OCI-LY1 (cell line): ENCODE data around the gene C20orf204.

Experiments used
- EZH2 ChIP-seq: fragments of 200-600 bp; sonication (generic), shearing (Covaris generic); IDR thresholded peaks from 2 replicates; pipeline ENCODE4 v1.8.0; 2017; ENCODE audit warnings: borderline replicate concordance, mixed run types, mild to moderate bottlenecking, antibody characterized with exemption, low read length, moderate library complexity, mixed read lengths
- TF ChIP-seq, protein P1 (sequence below): fragments of 200-600 bp; sonication (generic), shearing (Covaris generic); IDR thresholded peaks from 2 replicates; pipeline ENCODE4 v1.5.1; 2017; ENCODE audit warnings: mild to moderate bottlenecking, antibody characterized with exemption, low read length, moderate library complexity, mixed read lengths

DNA sequence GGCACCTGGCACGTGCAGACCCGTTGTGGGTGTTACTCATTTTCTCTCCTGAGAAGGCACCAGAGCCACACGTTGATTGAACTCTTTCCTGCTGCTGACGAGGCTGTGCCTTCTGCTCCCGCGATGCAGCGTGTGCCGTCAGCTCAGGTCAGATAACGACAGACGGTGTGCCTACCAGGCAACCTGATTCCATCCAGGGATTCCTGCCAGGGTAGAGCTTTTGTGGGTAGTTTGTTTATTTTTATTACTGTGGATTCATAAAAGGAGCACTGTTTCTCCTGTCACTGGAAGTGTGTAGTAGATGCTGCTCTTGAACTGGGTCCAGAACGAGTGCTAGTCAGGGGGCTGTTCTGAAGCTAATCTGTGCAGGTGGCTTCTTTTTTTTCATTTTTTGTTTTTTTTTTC lies 34.4 kb upstream of the C20orf204 start:
- TF ChIP-seq, protein P1, sequence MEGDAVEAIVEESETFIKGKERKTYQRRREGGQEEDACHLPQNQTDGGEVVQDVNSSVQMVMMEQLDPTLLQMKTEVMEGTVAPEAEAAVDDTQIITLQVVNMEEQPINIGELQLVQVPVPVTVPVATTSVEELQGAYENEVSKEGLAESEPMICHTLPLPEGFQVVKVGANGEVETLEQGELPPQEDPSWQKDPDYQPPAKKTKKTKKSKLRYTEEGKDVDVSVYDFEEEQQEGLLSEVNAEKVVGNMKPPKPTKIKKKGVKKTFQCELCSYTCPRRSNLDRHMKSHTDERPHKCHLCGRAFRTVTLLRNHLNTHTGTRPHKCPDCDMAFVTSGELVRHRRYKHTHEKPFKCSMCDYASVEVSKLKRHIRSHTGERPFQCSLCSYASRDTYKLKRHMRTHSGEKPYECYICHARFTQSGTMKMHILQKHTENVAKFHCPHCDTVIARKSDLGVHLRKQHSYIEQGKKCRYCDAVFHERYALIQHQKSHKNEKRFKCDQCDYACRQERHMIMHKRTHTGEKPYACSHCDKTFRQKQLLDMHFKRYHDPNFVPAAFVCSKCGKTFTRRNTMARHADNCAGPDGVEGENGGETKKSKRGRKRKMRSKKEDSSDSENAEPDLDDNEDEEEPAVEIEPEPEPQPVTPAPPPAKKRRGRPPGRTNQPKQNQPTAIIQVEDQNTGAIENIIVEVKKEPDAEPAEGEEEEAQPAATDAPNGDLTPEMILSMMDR, result no peak
- TF ChIP-seq EZH2, result no peak
